Neural progenitor cell (in vitro differentiated cells): ENCODE results near the gene BFSP1.

Source experiments
- CTCF ChIP-seq: fragments of 200-600 bp; sonication (generic); IDR thresholded peaks from 2 replicates; pipeline ENCODE4 v1.5.1; 2017; ENCODE audit warnings: antibody characterized with exemption, mild to moderate bottlenecking
- EZH2 ChIP-seq: fragments of 200-600 bp; sonication (generic); IDR thresholded peaks from 2 replicates; pipeline ENCODE4 v1.6.1; 2017; ENCODE audit warnings: antibody characterized with exemption, mild to moderate bottlenecking, moderate library complexity
- EZH2phosphoT487 ChIP-seq: fragments of 200-600 bp; sonication (generic); IDR thresholded peaks from 2 replicates; pipeline ENCODE4 v1.6.1; 2017; ENCODE audit warnings: antibody characterized with exemption

DNA sequence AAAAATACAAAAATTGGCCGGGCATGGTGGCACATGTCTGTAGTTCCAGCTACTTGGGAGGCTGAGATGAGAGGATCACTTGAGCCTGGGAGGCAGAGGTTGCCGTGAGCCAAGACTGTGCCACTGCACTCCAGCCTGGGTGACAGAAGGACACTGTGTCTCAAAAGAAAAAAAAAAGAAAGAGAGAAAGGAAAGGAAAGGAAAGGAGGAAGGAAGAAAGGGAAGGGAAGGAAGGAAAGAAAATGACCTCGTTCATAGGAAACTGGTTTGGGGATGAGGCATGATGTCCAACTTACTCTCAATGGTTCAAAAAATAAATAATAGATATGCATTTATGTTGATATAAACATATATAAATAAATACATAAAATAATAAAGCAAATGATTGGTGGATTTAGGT, 6.8 kb upstream of the BFSP1 start:
- TF ChIP-seq EZH2 (no peak), CTCF (no peak), EZH2phosphoT487 (no peak)
